Body of pancreas (tissue), 4 donors: ENCODE measurements around the gene ZFP14. TPM values are rescaled to one million over a fixed set of nuclear protein-coding genes. Genes with fewer than 3 reads are reported as not detected.
A peak's percentile ranks its signal among the peaks of the same experiment; 100 is the strongest.
"Not testable (repeated sequence)": the region's sequence is repeated elsewhere in the genome, so short reads cannot be mapped to it uniquely, and the experiment has no call there.

Source experiments
- ATAC-seq: fragments of 150-250 bp; one replicate; pipeline ENCODE4 v1.9.1; 2016
- DNase-seq, 4 donors: peaks; one replicate each; pipeline ENCODE4 v3.0.0-alpha.2; 2019
- H3K27ac ChIP-seq, 4 donors: fragments of 200-600 bp; sonication (generic); 1 replicate in 3 of 4; 2 replicates in 1 of 4; pipeline versions ENCODE4 v1.5.1 to v1.6.1; 2016 to 2019; ENCODE audit warnings: mild to moderate bottlenecking in 1 of 4, mixed read lengths in 1 of 4, moderate library complexity in 1 of 4
- H3K27me3 ChIP-seq, 2 donors: fragments of 200-600 bp; sonication (generic); one replicate each; pipeline ENCODE4 v1.6.0; 2016; ENCODE audit warnings: mild to moderate bottlenecking in 1 of 2
- H3K36me3 ChIP-seq, 2 donors: fragments of 200-600 bp; sonication (generic); replicated peaks in 1 of 2; 2 replicates each; pipeline ENCODE4 v1.5.1; 2016; ENCODE audit warnings: low read depth in 2 of 2; ENCODE audit not compliant: insufficient read depth in 1 of 2
- H3K4me1 ChIP-seq: fragments of 200-600 bp; sonication (generic); one replicate; pipeline ENCODE4 v1.6.0; 2016
- H3K4me3 ChIP-seq, 2 donors: fragments of 200-600 bp; sonication (generic); 1 replicate in 1 of 2; 2 replicates in 1 of 2; pipeline ENCODE4 v1.5.1; 2016 to 2019
- H3K9me3 ChIP-seq, 3 donors: fragments of 200-600 bp; sonication (generic); 1 replicate in 2 of 3; 2 replicates in 1 of 3; pipeline ENCODE4 v1.5.1; 2016
- WGBS, 2 donors: methylation state at CpG; one replicate each; pipeline ENCODE4 v1.1.5; 2017; 5-methylcytosine and 5-hydroxymethylcytosine counted together
- intact Hi-C: fragments of 100-400 bp; cut with DNase I; formaldehyde crosslinking; loops from one replicate; pipeline ENCODE4 v1.15.1; 2023
- total RNA-seq, 2 donors: library from RNA; depleted of rRNA; stranded (reverse); fragments of >200 nt; gene quantifications; one replicate each; pipeline ENCODE4 v1.1.0, GENCODE V29; 2016

ZFP14 gene
- total RNA-seq, 2 donors from 2014 or later, result 0.99 to 4.4 TPM

- H3K9me3 ChIP-seq, H3K27ac ChIP-seq, H3K36me3 ChIP-seq, H3K4me1 ChIP-seq, H3K27me3 ChIP-seq, H3K4me3 ChIP-seq, intact Hi-C loops, ATAC-seq: not testable (repeated sequence)
- WGBS, 2 donors, result 81 to 83% methylated on average over 25 to 29 of the region's 39 CpGs
- DNase-seq, result peak in 1 of 4 donors; percentile 5
These were observed 69.7 kb downstream of the ZFP14 start for GRCh38 chr19:36309309-36309708.

- H3K27ac ChIP-seq, DNase-seq, H3K4me3 ChIP-seq, intact Hi-C loops, H3K4me1 ChIP-seq, H3K9me3 ChIP-seq, ATAC-seq, H3K27me3 ChIP-seq, H3K36me3 ChIP-seq: not testable (repeated sequence)
- no CpG with 5 or more reads among the region's 30 CpGs for WGBS, 2 donors
These were observed 86.7 kb downstream of the ZFP14 start for GRCh38 chr19:36292317-36292716.

Other genes starting within 250 kb of the ZFP14 start
- gene CAPNS1, start 239.1 kb downstream of the ZFP14 start, total RNA-seq, result 10 to 100 TPM; 53.7 to 56.0 TPM
- 10 to 100 TPM in 1 of 2 donors, 1 to 10 TPM in 1; 1.6 to 29.0 TPM for gene COX7A1, start 226.8 kb downstream of the ZFP14 start, total RNA-seq
- 1 to 10 TPM; 4.9 to 5.3 TPM for gene ZNF565, start 164.5 kb downstream of the ZFP14 start, total RNA-seq
- 10 to 100 TPM; 23.7 to 38.7 TPM for gene ZNF146, start 164.1 kb downstream of the ZFP14 start, total RNA-seq
- 1 to 10 TPM in 1 of 2 donors, under 1 TPM in 1; 0.78 to 2.0 TPM for gene ZFP82, start 39.4 kb upstream of the ZFP14 start, total RNA-seq
- gene ZNF566, start 110.4 kb upstream of the ZFP14 start, total RNA-seq, result 1 to 10 TPM; 4.4 to 9.9 TPM
- 10 to 100 TPM in 1 of 2 donors, 1 to 10 TPM in 1; 3.0 to 16.3 TPM for gene ZNF260, start 149.1 kb upstream of the ZFP14 start, total RNA-seq
- 1 to 10 TPM; 3.3 to 7.0 TPM for gene ZNF529, start 194.1 kb upstream of the ZFP14 start, total RNA-seq
- gene ZNF382, start 226.1 kb upstream of the ZFP14 start, total RNA-seq, result 1 to 10 TPM; 3.1 to 6.3 TPM